Stimulated activated CD8-positive, alpha-beta memory T cell treated with anti-CD3 and anti-CD28 coated beads, Interleukin-15, amount 100 ng/mL, for 24 hours (primary cell): ENCODE data around the gene KDM5A.
"Not testable (repeated sequence)": the region's sequence is repeated elsewhere in the genome, so short reads cannot be mapped to it uniquely, and the experiment has no call there.

ENCODE experiments used
- DNase-seq: peaks from one replicate; pipeline ENCODE4 v3.0.0-alpha.2; 2020; ENCODE audit warnings: low read depth

KDM5A gene

DNA sequence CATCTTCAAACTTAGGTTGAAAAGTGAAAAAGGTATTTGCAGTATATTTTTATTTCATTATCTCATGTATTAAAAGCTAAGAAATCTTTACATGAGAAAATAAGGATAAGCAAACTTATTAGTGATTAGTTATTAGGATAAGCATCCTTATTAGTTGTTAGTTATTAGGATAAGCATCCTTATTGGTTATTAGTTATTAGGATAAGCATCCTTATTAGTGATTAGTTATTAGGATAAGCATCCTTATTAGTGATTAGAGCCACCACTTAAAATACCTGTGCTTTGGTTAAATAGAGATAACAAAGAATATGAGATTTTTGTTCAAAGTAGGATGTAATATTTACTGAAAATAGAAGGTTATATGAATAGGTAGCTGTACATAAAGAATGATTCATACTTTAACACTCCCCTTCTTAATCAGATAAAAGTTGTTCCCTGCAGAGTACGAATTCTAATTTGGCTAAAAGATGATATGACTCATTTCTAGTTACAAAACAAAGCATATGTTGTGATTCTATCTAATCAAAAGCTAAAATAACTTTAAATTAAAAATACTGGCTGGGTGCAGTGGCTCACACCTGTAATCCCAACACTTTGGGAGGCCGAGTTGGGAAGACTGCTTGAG, 56.4 kb downstream of the KDM5A start:
- DNase-seq = no peak

- no peak for DNase-seq
These were observed 57.8 kb downstream of the KDM5A start for GRCh38 chr12:331287-331686.

DNA sequence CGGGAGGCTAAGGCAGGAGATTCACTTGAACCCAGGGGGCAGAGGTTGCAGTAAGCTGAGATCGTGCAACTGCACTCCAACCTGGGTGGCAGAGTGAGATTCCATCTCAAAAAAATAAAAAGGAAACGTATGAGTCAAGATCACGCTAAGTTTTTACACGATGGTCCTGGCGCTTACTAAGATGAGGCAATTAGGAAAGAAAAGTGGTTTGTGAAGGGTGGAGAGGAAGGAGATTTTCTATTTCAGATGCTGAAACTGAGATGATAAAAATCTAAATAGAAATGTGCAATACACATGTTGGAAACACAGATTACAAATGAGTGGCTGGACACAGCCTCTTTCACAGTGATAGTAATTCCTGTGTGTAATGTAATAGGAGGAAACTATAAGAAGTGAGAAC, 63.2 kb downstream of the KDM5A start:
- DNase-seq = no peak

DNA sequence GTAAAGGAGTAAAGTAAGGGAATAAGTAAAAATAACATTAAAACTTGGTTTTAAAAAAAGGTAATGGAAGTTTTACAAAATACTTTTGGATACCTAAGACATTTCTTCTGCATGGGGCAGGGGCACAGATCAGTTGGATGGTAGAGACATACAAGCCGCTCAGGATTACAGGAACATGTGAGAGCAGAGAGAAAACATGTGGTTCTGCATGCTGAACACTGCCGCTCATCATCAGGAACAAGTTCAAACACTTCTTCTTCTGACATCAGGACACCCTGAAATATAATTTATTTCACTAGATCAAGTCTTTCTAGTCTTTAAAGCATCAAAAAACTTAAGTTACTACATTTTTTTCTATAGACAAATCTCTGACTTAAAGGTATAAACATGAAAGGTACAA, 65.6 kb downstream of the KDM5A start:
- no peak for DNase-seq

GRCh38 chr12:321606-322326, 67.4 kb downstream of the KDM5A start:
- no peak for DNase-seq

DNA sequence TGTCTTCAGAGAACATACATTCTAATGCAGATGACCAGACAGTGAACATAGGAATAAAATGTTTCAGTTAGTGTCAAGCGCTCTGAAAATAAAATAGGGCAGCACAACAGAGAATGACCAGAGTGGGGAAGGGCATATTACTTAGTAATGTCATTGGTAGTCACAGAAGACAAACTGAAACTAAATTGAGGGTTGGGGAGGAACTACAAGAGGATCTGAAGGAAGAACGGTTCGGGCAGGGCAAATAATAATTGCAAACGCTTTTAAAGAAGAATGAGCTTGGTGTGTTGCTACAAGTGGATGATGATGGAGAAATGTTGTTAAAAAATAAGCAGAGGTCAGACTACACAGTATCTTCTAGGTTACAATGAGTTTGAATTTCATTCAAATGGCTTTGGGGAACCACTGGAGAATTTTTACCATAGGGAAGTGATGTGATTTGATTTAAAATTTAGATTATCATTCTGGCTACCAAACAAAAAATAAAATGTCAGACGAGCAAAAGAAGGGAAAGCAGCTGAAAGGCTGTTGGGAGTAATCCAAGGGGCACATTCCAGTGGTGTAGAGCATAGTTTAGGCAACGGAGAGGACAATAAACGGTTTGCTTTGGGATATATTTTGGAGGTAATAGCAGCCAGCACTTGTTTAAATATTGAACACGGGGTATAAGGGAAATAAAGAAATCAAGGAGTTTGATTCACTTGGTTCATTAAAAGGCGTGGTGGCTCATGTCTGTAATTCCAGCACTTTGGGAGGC, 70.2 kb downstream of the KDM5A start:
- no peak for DNase-seq

GRCh38 chr12:308511-308910, 80.6 kb downstream of the KDM5A start:
- DNase-seq = no peak

DNA sequence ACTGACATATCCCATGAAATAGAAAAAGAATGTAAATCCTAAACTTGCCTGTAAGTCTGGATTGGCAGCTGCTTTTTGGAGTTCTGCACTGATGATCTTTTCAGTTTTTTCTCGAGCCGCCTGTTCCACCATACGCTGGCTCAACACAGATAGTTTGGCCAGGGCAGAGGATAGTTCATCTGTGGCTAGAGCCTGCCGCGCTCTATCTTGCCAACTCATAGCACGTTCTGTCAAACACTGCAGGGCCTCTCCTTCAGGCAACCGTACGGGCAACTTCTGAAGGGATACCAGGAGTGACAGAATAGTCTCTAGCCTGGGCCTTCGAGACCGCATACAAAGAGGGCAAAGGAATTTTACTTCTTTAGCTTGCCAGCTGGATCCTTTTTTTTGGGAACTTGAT, 81.7 kb downstream of the KDM5A start:
- no peak for DNase-seq

- no peak for DNase-seq
These were observed 84.3 kb downstream of the KDM5A start for GRCh38 chr12:304805-305204.

DNA sequence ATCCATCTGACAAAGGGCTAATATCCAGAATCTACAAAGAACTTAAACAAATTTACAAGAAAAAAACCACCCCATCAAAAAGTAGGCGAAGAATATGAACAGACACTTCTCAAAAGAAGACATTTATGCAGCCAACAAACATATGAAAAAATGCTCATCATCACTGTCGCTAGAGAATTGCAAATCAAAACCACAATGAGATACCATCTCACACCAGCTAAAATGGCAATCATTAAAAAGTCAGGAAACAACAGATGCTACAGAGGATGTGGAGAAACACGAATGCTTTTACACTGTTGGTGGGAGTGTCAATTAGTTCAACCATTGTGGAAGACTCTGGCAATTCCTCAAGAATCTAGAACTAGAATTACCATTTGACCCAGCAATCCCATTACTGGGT, 86.4 kb downstream of the KDM5A start:
- not testable (repeated sequence) for DNase-seq

GRCh38 chr12:300166-300565, 89.0 kb downstream of the KDM5A start:
- not testable (repeated sequence) for DNase-seq

GRCh38 chr12:299511-299910, 89.6 kb downstream of the KDM5A start:
- not testable (repeated sequence) for DNase-seq

- not testable (repeated sequence) for DNase-seq
These were observed 91.1 kb downstream of the KDM5A start for GRCh38 chr12:298059-298458.

GRCh38 chr12:295132-295531, 94.0 kb downstream of the KDM5A start:
- no peak for DNase-seq

DNA sequence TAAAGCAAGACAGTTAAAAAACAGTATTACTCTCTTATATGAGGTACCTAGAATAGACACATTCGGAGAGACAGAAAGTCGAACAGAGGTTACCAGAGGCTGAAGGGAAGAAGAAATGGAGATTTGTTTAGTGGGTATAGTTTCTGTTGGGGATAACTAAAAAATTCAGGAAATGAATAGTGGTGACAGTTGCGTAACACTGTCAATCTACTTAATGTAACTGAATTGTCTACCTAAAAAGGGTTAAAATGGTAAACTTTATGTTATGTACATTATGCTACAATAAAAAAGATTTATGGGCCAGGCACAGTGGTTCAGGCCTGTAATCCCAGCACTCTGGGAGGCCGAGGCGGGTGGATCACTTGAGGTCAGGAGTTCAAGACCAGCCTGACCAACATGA, 95.9 kb downstream of the KDM5A start:
- DNase-seq = no peak

- DNase-seq = no peak
These were observed 96.9 kb downstream of the KDM5A start for GRCh38 chr12:292186-292585.

GRCh38 chr12:291153-291723, 97.9 kb downstream of the KDM5A start:
- no peak for DNase-seq

DNA sequence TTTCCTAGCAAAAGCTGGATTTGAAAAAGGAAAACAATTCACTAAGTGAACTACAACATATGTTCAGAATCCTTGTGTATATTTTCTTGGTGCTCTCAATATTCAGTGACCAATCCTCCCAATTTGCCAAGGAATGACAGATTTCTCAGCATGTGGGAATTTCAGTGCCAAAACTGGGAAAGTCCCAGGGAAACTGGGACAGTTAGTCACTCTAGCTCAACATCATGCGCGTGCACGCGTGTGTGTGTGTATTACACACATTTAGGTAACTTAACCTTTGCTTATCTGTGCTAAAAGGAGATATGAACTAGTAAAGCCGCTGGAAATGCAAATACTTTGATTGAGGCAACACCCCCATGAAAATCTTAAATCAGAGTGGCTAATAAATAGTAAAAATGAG, 100.4 kb downstream of the KDM5A start:
- no peak for DNase-seq

DNA sequence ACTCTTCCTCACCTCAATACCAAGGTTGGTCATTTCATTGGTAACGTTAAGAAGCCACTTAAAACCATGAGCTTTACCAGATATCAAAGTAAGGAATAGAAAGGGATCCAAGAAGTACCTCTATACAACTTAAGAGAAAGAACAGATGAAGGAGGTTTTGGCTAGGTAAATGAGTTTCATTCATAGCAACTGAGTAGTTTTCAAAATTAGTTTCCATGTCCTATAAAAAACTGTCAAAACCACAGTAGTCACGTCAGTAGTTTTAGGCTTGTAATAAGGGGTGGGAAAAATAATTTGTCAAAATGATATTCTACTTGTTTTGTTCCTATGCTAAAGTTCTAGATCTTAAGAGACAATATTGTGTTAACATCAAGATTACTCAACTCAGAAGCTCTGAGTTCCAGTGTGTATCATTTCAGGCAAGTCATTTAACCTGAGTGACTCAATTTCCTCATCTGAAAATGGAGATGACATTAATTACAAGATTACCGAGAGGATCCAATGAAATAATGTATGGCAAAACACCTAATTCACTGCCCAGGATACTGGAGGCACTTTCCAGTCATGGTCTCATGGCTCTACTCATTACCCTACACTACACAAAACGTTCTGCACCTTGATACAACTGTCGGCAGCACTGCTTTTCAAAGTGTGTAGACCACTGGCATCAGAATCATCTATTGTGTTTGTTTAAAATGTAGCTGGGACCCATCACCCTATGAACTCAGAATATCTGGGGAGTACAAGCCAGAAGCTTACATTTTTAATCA, 102.4 kb downstream of the KDM5A start:
- no peak for DNase-seq

DNA sequence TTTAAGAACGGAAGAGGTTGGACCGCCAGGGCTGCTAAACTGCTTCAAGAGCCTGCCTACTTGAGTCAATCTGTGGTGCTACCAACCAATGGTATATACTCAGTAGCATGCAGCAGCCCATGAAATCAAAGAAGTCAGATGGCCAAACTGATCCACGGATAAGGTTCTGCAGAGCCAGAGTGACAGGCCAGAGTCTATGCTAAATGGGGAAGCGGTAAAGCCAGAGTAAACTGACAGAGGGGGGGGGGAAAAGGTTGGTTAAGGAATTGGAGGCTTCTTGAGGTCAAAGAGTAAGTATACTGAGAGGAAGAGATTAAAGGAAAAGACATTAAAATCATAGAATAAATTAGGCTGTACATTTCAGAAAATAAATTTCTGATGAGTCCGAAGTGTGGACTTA, 111.1 kb downstream of the KDM5A start:
- no peak for DNase-seq

DNA sequence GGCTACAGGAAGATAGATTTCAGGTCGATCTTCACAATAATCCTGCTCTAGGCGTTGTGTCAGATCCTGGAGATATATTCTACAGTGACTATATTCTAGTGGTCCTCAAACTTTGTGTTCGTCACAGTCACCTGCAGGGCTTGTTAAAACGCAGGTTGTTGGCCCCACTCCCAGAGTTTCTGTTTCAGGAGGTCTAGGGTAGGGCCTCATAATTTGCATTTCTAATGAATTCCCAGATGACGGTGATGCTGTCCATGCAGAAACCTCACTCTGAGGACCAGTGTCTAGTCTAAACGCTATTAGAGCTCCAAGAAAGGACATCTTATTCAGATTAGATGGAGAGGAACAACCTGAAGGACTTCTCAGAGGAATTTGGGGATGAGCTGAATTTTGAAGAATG, 113.3 kb downstream of the KDM5A start:
- DNase-seq = no peak

DNA sequence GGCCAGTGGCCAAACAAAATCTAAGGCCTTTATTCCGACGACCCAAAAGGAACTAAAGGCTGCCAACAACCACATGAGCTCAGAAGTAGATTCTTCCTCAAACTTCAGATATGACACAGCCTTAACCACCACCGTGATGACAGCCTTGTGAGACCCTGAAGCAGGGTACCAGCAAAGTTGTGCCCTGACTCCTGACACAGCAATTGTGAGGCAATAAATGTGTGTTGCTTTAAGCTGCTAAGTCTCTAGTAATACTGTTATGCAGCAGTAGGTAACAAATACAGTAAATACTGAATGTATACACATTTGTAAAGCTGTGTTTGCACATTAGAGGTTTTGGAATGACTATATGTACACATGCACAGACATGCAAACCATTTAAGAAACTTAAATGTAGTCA, 115.7 kb downstream of the KDM5A start:
- DNase-seq = no peak
